ENCODE results near the gene FHOD3. TPM values are rescaled to one million over a fixed set of nuclear protein-coding genes. Genes with fewer than 3 reads are reported as not detected.

FHOD3 gene
- total RNA-seq, 2 donors from 2014 or later = 66.0 to 114 TPM

DNA sequence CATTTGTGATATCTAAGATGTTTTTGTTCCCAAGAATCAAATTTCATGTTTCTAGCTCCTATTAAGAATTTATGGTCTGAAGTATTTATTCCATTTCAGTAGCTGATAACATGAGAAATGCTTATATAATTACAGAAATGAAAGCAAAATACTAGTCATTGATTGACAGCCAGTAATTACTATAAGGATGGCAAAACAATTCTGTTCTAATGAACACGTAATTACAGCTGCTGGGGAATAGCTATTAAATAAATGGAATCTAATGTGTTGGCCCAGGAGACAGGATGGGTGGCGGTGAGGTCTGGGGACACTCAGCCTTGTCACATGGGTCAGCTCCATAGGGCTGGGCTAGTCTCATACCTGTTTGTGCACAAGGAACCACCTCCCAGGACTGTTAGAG, 263.5 kb downstream of the FHOD3 start:
- H3K9me3 ChIP-seq = no peaks in the 10 kb centered on the region
- no peaks in the 10 kb centered on the region for H3K36me3 ChIP-seq
- no peaks in the 10 kb centered on the region for H3K27me3 ChIP-seq
- peaks cover 0 to 24% of the 10 kb centered on the region in 2 donors for H3K4me1 ChIP-seq
- no peak for DNase-seq (ENCODE audit: low spot score)
- no peak overlapping the region for H3K4me3 ChIP-seq
- no peak overlapping the region for H3K27ac ChIP-seq
- TF ChIP-seq CTCF (IDR thresholded peaks at IDR 0.05) = no peak

DNA sequence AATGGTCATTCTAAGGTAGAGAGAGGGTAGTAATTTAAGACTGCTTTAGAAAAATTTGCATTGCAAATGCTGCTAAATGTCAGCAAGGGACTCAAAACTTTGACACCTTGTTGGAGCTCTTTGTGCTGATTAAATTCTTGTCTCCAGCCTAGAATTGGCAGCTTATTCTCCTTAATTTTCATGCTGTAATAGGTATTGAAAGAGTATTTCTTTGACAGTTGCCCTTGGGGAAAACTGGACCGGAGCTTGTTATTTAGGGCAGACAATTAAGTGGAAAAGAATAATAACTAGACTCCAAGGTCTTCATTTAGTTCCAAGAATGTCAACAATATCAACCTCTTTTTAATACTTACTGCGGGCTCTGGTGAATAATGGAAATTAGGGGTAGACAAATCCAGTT, 267.3 kb downstream of the FHOD3 start:
- no peaks in the 10 kb centered on the region for H3K9me3 ChIP-seq
- no peaks in the 10 kb centered on the region for H3K27me3 ChIP-seq
- DNase-seq (ENCODE audit: low spot score) = no peak
- H3K4me1 ChIP-seq = peaks cover 0 to 14% of the 10 kb centered on the region in 2 donors
- H3K36me3 ChIP-seq = no peaks in the 10 kb centered on the region
- no peak overlapping the region for H3K4me3 ChIP-seq
- no peak for TF ChIP-seq CTCF (IDR thresholded peaks at IDR 0.05)
- no peak overlapping the region for H3K27ac ChIP-seq

DNA sequence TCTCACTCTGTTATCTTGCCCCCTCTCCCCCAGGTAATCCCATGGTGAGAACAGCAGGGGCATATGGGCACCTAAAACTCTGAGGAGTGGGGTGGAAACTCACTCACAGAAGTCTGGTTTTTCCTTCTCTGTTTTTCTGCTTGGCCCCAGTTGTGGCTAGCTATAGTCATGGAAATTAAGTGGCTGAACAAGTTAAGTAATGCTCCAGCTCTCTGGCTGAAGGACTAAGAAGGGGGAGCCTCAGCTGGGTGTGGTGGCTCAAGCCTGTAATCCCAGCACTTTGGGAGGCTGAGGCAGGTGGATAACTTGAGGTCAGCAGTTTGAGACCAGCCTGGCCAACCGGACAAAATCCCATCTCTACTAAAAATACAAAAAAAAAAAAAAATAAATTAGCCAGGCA, 270.3 kb downstream of the FHOD3 start:
- no peak for DNase-seq (ENCODE audit: low spot score)
- Histone ChIP-seq H3K9me3 (no peaks in the 10 kb centered on the region), H3K4me3 (no peak overlapping the region), H3K4me1 (peaks cover 0 to 20% of the 10 kb centered on the region in 2 donors), H3K36me3 (no peaks in the 10 kb centered on the region), H3K27me3 (no peaks in the 10 kb centered on the region), H3K27ac (no peak overlapping the region)
- TF ChIP-seq CTCF (IDR thresholded peaks at IDR 0.05) = no peak

DNA sequence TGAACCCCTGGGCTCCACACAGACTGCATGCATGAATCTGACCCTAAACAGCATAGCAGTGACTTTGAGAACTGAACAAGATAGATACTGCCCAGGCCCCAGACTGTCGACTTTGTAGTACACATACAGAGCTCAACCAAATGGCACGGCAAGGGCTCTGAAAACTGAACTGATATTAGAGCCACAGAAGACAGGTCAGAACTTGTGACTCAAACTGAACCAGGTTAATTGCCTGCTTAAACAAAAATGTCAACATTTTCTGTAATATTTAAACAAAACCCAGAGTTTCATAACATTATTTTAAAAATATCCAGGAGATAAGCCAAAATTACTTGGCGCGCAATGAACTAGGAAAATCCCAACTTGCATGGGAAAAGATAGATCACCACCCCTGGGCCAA, 271.0 kb downstream of the FHOD3 start:
- Histone ChIP-seq H3K9me3 (no peaks in the 10 kb centered on the region), H3K27ac (no peak overlapping the region), H3K36me3 (no peaks in the 10 kb centered on the region), H3K4me1 (peaks cover 0 to 20% of the 10 kb centered on the region in 2 donors), H3K27me3 (no peaks in the 10 kb centered on the region), H3K4me3 (no peak overlapping the region)
- TF ChIP-seq CTCF (IDR thresholded peaks at IDR 0.05) = no peak
- no peak for DNase-seq (ENCODE audit: low spot score)

- no peak for DNase-seq (ENCODE audit: low spot score)
- peaks cover 0 to 6% of the 10 kb centered on the region in 2 donors for H3K4me1 ChIP-seq
- no peaks in the 10 kb centered on the region for H3K36me3 ChIP-seq
- no peaks in the 10 kb centered on the region for H3K9me3 ChIP-seq
- H3K27me3 ChIP-seq = no peaks in the 10 kb centered on the region
- H3K4me3 ChIP-seq = no peak overlapping the region
- TF ChIP-seq CTCF (IDR thresholded peaks at IDR 0.05) = peak; percentile 21 to 69
- H3K27ac ChIP-seq = peak overlapping the region in 1 of 2 donors; percentile 5
Observed at GRCh38 chr18:36572135-36572856, 274.8 kb downstream of the FHOD3 start.

DNA sequence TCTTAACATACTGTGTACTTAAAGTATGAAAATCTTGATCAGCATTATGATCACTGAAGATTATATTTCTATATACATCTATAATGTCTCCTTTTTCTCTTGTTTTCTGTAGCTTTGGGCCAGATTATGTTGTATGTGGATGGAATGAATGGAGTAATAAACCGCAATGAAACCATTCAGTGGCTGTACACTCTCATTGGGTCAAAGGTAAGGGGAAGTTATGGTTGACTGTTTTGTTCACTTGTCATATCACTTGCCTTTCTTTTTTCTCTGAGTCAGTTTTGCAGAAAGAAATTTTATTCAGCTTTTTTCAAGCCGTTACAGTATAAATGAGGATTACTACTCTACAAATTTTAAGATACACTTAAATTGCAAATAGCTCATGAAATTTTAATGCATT, 278.8 kb downstream of the FHOD3 start:
- no peak for TF ChIP-seq CTCF (IDR thresholded peaks at IDR 0.05)
- no peak for DNase-seq (ENCODE audit: low spot score)
- H3K36me3 ChIP-seq = no peaks in the 10 kb centered on the region
- no peaks in the 10 kb centered on the region for H3K27me3 ChIP-seq
- H3K4me1 ChIP-seq = peaks cover 0 to 19% of the 10 kb centered on the region in 2 donors
- H3K4me3 ChIP-seq = no peak overlapping the region
- no peak overlapping the region for H3K27ac ChIP-seq
- H3K9me3 ChIP-seq = no peaks in the 10 kb centered on the region

Measured in right atrium auricular region (tissue), 2 donors.